Erythroblast (primary cell): ENCODE measurements around the gene SERINC2.

Experiments used
- GATA1 ChIP-seq: IDR thresholded peaks from 2 replicates; pipeline ENCODE4 v1.6.1; 2011; ENCODE audit warnings: low read depth, mild to moderate bottlenecking, control low read depth, low read length, moderate library complexity
- POLR2A ChIP-seq: IDR thresholded peaks from 2 replicates; pipeline ENCODE4 v1.6.1; 2011; ENCODE audit warnings: mild to moderate bottlenecking, low read length

DNA sequence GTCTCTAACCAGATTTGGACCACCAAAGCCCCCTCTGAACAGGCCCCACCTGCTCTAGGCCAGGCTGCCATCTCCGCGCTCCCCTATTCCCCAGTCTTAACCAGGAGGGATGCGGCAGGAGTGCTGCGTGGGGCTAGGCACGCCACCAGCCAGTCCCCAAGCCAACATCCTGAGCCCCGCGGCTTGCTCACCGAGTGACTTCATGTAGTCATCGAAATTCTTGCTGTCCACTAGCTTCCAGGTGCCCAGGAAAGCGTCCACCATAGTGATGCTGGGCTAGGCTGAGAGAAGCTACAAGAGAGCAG lies 40.3 kb upstream of the SERINC2 start:
- no peak for TF ChIP-seq POLR2A
- no peak for TF ChIP-seq GATA1
